ENCODE data around the gene ART3. TPM values are rescaled to one million over a fixed set of nuclear protein-coding genes. Genes with fewer than 3 reads are reported as not detected.

ART3 gene
- total RNA-seq, 1 experiment from 2014 or later: not detected

- H3K36me3 ChIP-seq (ENCODE audit: low read depth, low read length): no peaks in the 10 kb centered on the region
- no peak overlapping the region for H3K4me3 ChIP-seq (ENCODE audit: low read length)
- no TSS peak for BruUV-seq (replicated peaks)
- no peaks in the 10 kb centered on the region for H3K79me2 ChIP-seq (ENCODE audit: low read length)
- ChIA-PET POLR2A (ENCODE audit: unreplicated experiment) (no interaction called here), CTCF (no interaction called here)
- H4K20me1 ChIP-seq (ENCODE audit: low read length): no peaks in the 10 kb centered on the region
- peaks cover 13% of the 10 kb centered on the region for H3K4me1 ChIP-seq (ENCODE audit: insufficient read depth, low read length)
- H3K4me2 ChIP-seq (ENCODE audit: low read length): no peak overlapping the region
- ATAC-seq (no peak), DNase-seq (no peak)
- H3K27me3 ChIP-seq (ENCODE audit: low read length): no peaks in the 10 kb centered on the region
- no peak overlapping the region for H2AFZ ChIP-seq (ENCODE audit: low read length)
- intact Hi-C loops (cut with micrococcal nuclease): no loop called here
- no peak overlapping the region for H3K9ac ChIP-seq (ENCODE audit: low read length)
- no peaks in the 10 kb centered on the region for H3F3A ChIP-seq (ENCODE audit: low read length, unreplicated experiment)
- no peaks in the 10 kb centered on the region for H3K9me2 ChIP-seq (replicated peaks; ENCODE audit: low read length)
- TF ChIP-seq EZH2 (IDR thresholded peaks at IDR 0.05; ENCODE audit: low read length, unreplicated experiment) (no peak), EZH2phosphoT487 (IDR thresholded peaks at IDR 0.05; ENCODE audit: borderline replicate concordance, low read length) (no peak)
- no peaks in the 10 kb centered on the region for H3K9me3 ChIP-seq (ENCODE audit: low read length)
- H3K27ac ChIP-seq (ENCODE audit: low read length): no peak overlapping the region
Measured at GRCh38 chr4:76058888-76059426, 15.6 kb upstream of the ART3 start.

- Histone ChIP-seq H3K27me3 (ENCODE audit: low read length) (no peaks in the 10 kb centered on the region), H3K4me1 (ENCODE audit: insufficient read depth, low read length) (peaks cover 13% of the 10 kb centered on the region), H3K9me2 (replicated peaks; ENCODE audit: low read length) (no peaks in the 10 kb centered on the region), H3F3A (ENCODE audit: low read length, unreplicated experiment) (no peaks in the 10 kb centered on the region), H3K27ac (ENCODE audit: low read length) (no peak overlapping the region), H3K4me2 (ENCODE audit: low read length) (no peak overlapping the region), H3K36me3 (ENCODE audit: low read depth, low read length) (no peaks in the 10 kb centered on the region), H2AFZ (ENCODE audit: low read length) (no peak overlapping the region), H3K9me3 (ENCODE audit: low read length) (no peaks in the 10 kb centered on the region), H3K79me2 (ENCODE audit: low read length) (no peaks in the 10 kb centered on the region), H3K9ac (ENCODE audit: low read length) (no peak overlapping the region), H3K4me3 (ENCODE audit: low read length) (no peak overlapping the region), H4K20me1 (ENCODE audit: low read length) (no peaks in the 10 kb centered on the region)
- intact Hi-C loops (cut with micrococcal nuclease): no loop called here
- DNase-seq (peak; percentile 43), ATAC-seq (no peak)
- TF ChIP-seq EZH2 (IDR thresholded peaks at IDR 0.05; ENCODE audit: low read length, unreplicated experiment): no peak
- TF ChIP-seq CTCF (conservative IDR thresholded peaks at IDR 0.05; ENCODE audit: low read depth, low read length): no peak
- no peak for TF ChIP-seq EZH2phosphoT487 (IDR thresholded peaks at IDR 0.05; ENCODE audit: borderline replicate concordance, low read length)
- ChIA-PET POLR2A (ENCODE audit: unreplicated experiment) (interaction anchor here (0.7 kb wide), 1 partner anchor 104 kb away, joined by 5 read pairs; no protein-coding TSS in a partner anchor), CTCF (no interaction called here)
- no TSS peak for BruUV-seq (replicated peaks)
Measured at GRCh38 chr4:76059750-76060149, 14.8 kb upstream of the ART3 start.

- CTCF ChIA-PET: no interaction called here
Measured at GRCh38 chr4:76060506-76060905, 14.0 kb upstream of the ART3 start.

More at GRCh38 chr4:76060506-76060905, 14.0 kb upstream of the ART3 start:
- no peak overlapping the region for H3K4me2 ChIP-seq (ENCODE audit: low read length)
- H3K79me2 ChIP-seq (ENCODE audit: low read length): no peaks in the 10 kb centered on the region
- no peaks in the 10 kb centered on the region for H3K27me3 ChIP-seq (ENCODE audit: low read length)
- H3K36me3 ChIP-seq (ENCODE audit: low read depth, low read length): no peaks in the 10 kb centered on the region
- H3K4me3 ChIP-seq (ENCODE audit: low read length): no peak overlapping the region
- H3K9me2 ChIP-seq (replicated peaks; ENCODE audit: low read length): no peaks in the 10 kb centered on the region
- peaks cover 13% of the 10 kb centered on the region for H3K4me1 ChIP-seq (ENCODE audit: insufficient read depth, low read length)
- H2AFZ ChIP-seq (ENCODE audit: low read length): no peak overlapping the region
- H3K9ac ChIP-seq (ENCODE audit: low read length): no peak overlapping the region
- POLR2A ChIA-PET (ENCODE audit: unreplicated experiment): no interaction called here
- H3K27ac ChIP-seq (ENCODE audit: low read length): no peak overlapping the region
- no peaks in the 10 kb centered on the region for H4K20me1 ChIP-seq (ENCODE audit: low read length)
- no peaks in the 10 kb centered on the region for H3F3A ChIP-seq (ENCODE audit: low read length, unreplicated experiment)
- TF ChIP-seq EZH2phosphoT487 (IDR thresholded peaks at IDR 0.05; ENCODE audit: borderline replicate concordance, low read length) (no peak), CTCF (conservative IDR thresholded peaks at IDR 0.05; ENCODE audit: low read depth, low read length) (no peak), EZH2 (IDR thresholded peaks at IDR 0.05; ENCODE audit: low read length, unreplicated experiment) (no peak)
- H3K9me3 ChIP-seq (ENCODE audit: low read length): no peaks in the 10 kb centered on the region
- ATAC-seq (no peak), DNase-seq (no peak)
- BruUV-seq (replicated peaks): no TSS peak
- intact Hi-C loops (cut with micrococcal nuclease): no loop called here
